ENCODE data around the gene CALY. TPM values are rescaled to one million over a fixed set of nuclear protein-coding genes. Genes with fewer than 3 reads are reported as not detected.

The CALY gene
- total RNA-seq, 1 experiment from 2014 or later = 0.47 TPM

DNA sequence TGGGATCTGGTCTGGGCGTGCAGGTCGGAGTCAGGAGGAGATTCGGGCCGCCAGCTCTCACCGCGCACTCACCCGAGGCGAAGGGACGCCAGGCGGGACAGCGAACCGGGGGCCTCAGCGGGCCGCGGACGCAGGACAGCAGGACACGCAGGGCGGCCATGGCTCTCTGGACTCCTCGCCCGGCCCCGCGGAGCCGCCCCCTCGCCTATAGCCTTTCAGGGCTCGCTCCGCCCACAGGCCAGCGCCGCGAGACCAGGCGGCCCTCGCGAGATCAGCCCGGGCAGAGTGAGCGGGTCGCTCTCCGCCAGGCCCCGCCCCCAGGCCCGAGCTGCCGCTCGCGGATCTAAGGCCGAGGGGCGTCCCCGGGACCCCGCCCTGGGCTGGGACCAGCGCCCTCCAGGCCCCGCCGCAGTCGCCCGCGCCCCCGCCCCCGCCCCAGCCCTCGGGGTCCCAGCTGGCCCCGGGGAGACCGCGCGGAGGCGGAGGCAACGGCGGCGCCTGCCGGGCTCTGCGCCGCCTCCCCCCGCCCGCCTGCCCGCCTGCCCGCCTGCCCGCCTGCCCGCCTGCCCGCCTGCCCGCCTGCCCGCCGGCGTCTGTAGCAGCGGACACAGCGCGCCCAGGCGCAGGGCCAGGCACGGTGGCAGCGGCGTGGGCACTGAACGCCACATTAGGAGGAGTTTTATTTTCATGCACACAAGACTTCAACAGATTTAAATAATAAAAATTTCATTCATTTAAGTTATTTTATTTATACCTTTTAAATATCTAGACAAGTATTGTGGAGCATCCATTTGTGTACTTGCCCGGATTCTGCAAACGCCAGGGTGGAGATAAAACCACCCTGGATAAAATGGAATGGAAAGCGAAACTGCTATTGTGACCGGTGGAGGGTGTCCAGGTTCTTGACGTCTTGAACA lies 36.7 kb upstream of the CALY start, which contains the start of gene ECHS1:
TSS of gene ECHS1 (minus strand) at position 181 of the 917 bp plus-strand sequence. CDS start at position 160, 21 bp downstream.
- Histone ChIP-seq H3K4me2 (ENCODE audit: low read length) (peak within 1 kb of the TSS; percentile 48), H4K20me1 (ENCODE audit: insufficient read depth) (no peaks in the 10 kb centered on the region), H3K36me3 (ENCODE audit: control insufficient read depth in 1 of 2, insufficient read depth in 2 of 2, low read length in 2 of 2) (no peaks in the 10 kb centered on the region), H3K9me2 (ENCODE audit: insufficient read depth) (no peaks in the 10 kb centered on the region), H3K79me2 (ENCODE audit: insufficient read depth, low read length) (0 out of 2 replicates have a peak, but pooled peaks cover 4% of the 10 kb centered on the region), H3K9me3 (ENCODE audit: control insufficient read depth in 1 of 2, insufficient read depth in 1 of 2, low read depth in 1 of 2, low read length in 2 of 2) (no peaks in the 10 kb centered on the region), H3K27me3 (ENCODE audit: insufficient read depth, low read length) (no peaks in the 10 kb centered on the region), H2AFZ (ENCODE audit: low read depth, low read length, poor library complexity, severe bottlenecking) (no peak within 1 kb of the TSS), H3K4me1 (ENCODE audit: control insufficient read depth in 1 of 2, insufficient read depth in 2 of 2, low read length in 2 of 2) (peaks cover 0 to 9% of the 10 kb centered on the region in 2 experiments; a peak in 2 of 4 replicates), H3K9ac (ENCODE audit: low read length) (peak within 1 kb of the TSS; percentile 52; the same call in 1 of the 2 replicates), H3K27ac (ENCODE audit: low read depth, low read length) (peak within 1 kb of the TSS; percentile 45; the same call in 1 of the 2 replicates), H3K4me3 (replicated peaks in 1 of 2; ENCODE audit: low read depth in 1 of 2, low read length in 2 of 2) (peak within 1 kb of the TSS; percentile 56 to 57)
- BruUV-seq (replicated peaks) = no TSS peak
- ChIA-PET POLR2A (no interaction called here), CTCF (no interaction called here), RAD21 (ENCODE audit: low non-redundant PET in 1 of 2, low total read pairs in 2 of 2, uncharacterized antibody in 2 of 2, unreplicated experiment in 2 of 2) (interaction anchor here in 1 of 2 experiments (0.5 kb wide), 1 partner anchor 13 kb away, joined by 3 read pairs; no protein-coding TSS in a partner anchor)
- intact Hi-C loops (cut with micrococcal nuclease) = no loop called here
- DNase-seq (ENCODE audit: low read depth, low spot score) = peak; percentile 54
- ATAC-seq = peak; percentile 99
- TF ChIP-seq, protein P1, sequence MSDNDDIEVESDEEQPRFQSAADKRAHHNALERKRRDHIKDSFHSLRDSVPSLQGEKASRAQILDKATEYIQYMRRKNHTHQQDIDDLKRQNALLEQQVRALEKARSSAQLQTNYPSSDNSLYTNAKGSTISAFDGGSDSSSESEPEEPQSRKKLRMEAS (IDR thresholded peaks at IDR 0.05) = no peak
- TF ChIP-seq, protein P2, sequence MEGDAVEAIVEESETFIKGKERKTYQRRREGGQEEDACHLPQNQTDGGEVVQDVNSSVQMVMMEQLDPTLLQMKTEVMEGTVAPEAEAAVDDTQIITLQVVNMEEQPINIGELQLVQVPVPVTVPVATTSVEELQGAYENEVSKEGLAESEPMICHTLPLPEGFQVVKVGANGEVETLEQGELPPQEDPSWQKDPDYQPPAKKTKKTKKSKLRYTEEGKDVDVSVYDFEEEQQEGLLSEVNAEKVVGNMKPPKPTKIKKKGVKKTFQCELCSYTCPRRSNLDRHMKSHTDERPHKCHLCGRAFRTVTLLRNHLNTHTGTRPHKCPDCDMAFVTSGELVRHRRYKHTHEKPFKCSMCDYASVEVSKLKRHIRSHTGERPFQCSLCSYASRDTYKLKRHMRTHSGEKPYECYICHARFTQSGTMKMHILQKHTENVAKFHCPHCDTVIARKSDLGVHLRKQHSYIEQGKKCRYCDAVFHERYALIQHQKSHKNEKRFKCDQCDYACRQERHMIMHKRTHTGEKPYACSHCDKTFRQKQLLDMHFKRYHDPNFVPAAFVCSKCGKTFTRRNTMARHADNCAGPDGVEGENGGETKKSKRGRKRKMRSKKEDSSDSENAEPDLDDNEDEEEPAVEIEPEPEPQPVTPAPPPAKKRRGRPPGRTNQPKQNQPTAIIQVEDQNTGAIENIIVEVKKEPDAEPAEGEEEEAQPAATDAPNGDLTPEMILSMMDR (IDR thresholded peaks at IDR 0.05 in 2 of 3, conservative IDR thresholded peaks at IDR 0.05 in 1 of 3; ENCODE audit: borderline replicate concordance in 1 of 3, insufficient read depth in 1 of 3, low read depth in 2 of 3, low read length in 2 of 3) = no peak
- no peak for TF ChIP-seq CBX3 (IDR thresholded peaks at IDR 0.05; ENCODE audit: low read depth)
- TF ChIP-seq ELF1 (IDR thresholded peaks at IDR 0.05; ENCODE audit: borderline replicate concordance, low read depth) = no peak
- no peak for TF ChIP-seq TCF7L2 (IDR thresholded peaks at IDR 0.05; ENCODE audit: borderline replicate concordance, extremely low read depth, insufficient read depth, insufficient read length)
- no peak for TF ChIP-seq EZH2phosphoT487 (IDR thresholded peaks at IDR 0.05; ENCODE audit: borderline replicate concordance)
- no peak for TF ChIP-seq JUND (IDR thresholded peaks at IDR 0.05)
- TF ChIP-seq, protein P3, sequence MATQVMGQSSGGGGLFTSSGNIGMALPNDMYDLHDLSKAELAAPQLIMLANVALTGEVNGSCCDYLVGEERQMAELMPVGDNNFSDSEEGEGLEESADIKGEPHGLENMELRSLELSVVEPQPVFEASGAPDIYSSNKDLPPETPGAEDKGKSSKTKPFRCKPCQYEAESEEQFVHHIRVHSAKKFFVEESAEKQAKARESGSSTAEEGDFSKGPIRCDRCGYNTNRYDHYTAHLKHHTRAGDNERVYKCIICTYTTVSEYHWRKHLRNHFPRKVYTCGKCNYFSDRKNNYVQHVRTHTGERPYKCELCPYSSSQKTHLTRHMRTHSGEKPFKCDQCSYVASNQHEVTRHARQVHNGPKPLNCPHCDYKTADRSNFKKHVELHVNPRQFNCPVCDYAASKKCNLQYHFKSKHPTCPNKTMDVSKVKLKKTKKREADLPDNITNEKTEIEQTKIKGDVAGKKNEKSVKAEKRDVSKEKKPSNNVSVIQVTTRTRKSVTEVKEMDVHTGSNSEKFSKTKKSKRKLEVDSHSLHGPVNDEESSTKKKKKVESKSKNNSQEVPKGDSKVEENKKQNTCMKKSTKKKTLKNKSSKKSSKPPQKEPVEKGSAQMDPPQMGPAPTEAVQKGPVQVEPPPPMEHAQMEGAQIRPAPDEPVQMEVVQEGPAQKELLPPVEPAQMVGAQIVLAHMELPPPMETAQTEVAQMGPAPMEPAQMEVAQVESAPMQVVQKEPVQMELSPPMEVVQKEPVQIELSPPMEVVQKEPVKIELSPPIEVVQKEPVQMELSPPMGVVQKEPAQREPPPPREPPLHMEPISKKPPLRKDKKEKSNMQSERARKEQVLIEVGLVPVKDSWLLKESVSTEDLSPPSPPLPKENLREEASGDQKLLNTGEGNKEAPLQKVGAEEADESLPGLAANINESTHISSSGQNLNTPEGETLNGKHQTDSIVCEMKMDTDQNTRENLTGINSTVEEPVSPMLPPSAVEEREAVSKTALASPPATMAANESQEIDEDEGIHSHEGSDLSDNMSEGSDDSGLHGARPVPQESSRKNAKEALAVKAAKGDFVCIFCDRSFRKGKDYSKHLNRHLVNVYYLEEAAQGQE (IDR thresholded peaks at IDR 0.05; ENCODE audit: low read depth) = no peak
- TF ChIP-seq ZNF274 (IDR thresholded peaks at IDR 0.05; ENCODE audit: low read depth, low read length) = no peak
- peak; percentile 80 for TF ChIP-seq POLR2AphosphoS5 (IDR thresholded peaks at IDR 0.05; ENCODE audit: low read depth, low read length)
- TF ChIP-seq, protein P4, sequence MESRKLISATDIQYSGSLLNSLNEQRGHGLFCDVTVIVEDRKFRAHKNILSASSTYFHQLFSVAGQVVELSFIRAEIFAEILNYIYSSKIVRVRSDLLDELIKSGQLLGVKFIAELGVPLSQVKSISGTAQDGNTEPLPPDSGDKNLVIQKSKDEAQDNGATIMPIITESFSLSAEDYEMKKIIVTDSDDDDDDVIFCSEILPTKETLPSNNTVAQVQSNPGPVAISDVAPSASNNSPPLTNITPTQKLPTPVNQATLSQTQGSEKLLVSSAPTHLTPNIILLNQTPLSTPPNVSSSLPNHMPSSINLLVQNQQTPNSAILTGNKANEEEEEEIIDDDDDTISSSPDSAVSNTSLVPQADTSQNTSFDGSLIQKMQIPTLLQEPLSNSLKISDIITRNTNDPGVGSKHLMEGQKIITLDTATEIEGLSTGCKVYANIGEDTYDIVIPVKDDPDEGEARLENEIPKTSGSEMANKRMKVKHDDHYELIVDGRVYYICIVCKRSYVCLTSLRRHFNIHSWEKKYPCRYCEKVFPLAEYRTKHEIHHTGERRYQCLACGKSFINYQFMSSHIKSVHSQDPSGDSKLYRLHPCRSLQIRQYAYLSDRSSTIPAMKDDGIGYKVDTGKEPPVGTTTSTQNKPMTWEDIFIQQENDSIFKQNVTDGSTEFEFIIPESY (IDR thresholded peaks at IDR 0.05; ENCODE audit: extremely low read depth, insufficient replicate concordance, low read length) = peak; percentile 95
- no peak for TF ChIP-seq FOSL1 (IDR thresholded peaks at IDR 0.05; ENCODE audit: low read depth)
- TF ChIP-seq, protein P5, sequence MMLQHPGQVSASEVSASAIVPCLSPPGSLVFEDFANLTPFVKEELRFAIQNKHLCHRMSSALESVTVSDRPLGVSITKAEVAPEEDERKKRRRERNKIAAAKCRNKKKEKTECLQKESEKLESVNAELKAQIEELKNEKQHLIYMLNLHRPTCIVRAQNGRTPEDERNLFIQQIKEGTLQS (IDR thresholded peaks at IDR 0.05) = no peak
- TF ChIP-seq POLR2A (IDR thresholded peaks at IDR 0.05; ENCODE audit: borderline replicate concordance, extremely low read depth, insufficient read depth, insufficient read length) = peak; percentile 31
- TF ChIP-seq EGR1 (IDR thresholded peaks at IDR 0.05; ENCODE audit: low read depth) = peak; percentile 55
- TF ChIP-seq YY1 (IDR thresholded peaks at IDR 0.05; ENCODE audit: extremely low read depth, insufficient replicate concordance, low read depth, low read length) = peak; percentile 67
- TF ChIP-seq RAD21 (IDR thresholded peaks at IDR 0.05; ENCODE audit: low read depth) = no peak

Measured in HCT116 (cell line).